HCEC 1CT (cell line): Measurements from ENCODE around the gene UBE2L3.

ENCODE experiments used
- DNase-seq: peaks from one replicate; pipeline ENCODE4 v3.0.0-alpha.2; 2017

UBE2L3 gene

GRCh38 chr22:21650823-21651520, 83.5 kb downstream of the UBE2L3 start:
- no peak for DNase-seq

GRCh38 chr22:21651521-21652009, 84.1 kb downstream of the UBE2L3 start:
- no peak for DNase-seq

GRCh38 chr22:21652010-21652546, 84.6 kb downstream of the UBE2L3 start:
- DNase-seq = peak; percentile 80

GRCh38 chr22:21652547-21653545, 85.3 kb downstream of the UBE2L3 start:
- no peak for DNase-seq

- no peak for DNase-seq
Measured at GRCh38 chr22:21657020-21657359, 89.5 kb downstream of the UBE2L3 start.

- no peak for DNase-seq
Measured at GRCh38 chr22:21657360-21658032, 90.0 kb downstream of the UBE2L3 start.

GRCh38 chr22:21659864-21660525, 92.5 kb downstream of the UBE2L3 start:
- DNase-seq = no peak

- no peak for DNase-seq
Measured at GRCh38 chr22:21660904-21661303, 93.4 kb downstream of the UBE2L3 start.

GRCh38 chr22:21661991-21662390, 94.5 kb downstream of the UBE2L3 start:
- no peak for DNase-seq

GRCh38 chr22:21663738-21664137, 96.2 kb downstream of the UBE2L3 start:
- no peak for DNase-seq

- no peak for DNase-seq
Measured at GRCh38 chr22:21665047-21665851, 97.7 kb downstream of the UBE2L3 start.

- DNase-seq = no peak
Measured at GRCh38 chr22:21666786-21667185, 99.3 kb downstream of the UBE2L3 start.

GRCh38 chr22:21669026-21669425, 101.5 kb downstream of the UBE2L3 start:
- DNase-seq = no peak

GRCh38 chr22:21672107-21672629, 104.7 kb downstream of the UBE2L3 start:
- no peak for DNase-seq
